HG02981 (cell line): ENCODE results near the gene STK31.
A peak's percentile ranks its signal among the peaks of the same experiment; 100 is the strongest.
"Not testable (repeated sequence)": the region's sequence is repeated elsewhere in the genome, so short reads cannot be mapped to it uniquely, and the experiment has no call there.

Source experiments
- ATAC-seq: cut with Tn5 transposase; IDR thresholded peaks from one replicate; pipeline ENCODE4 v1.9.1; 2021; ENCODE audit warnings: mild to moderate bottlenecking, moderate library complexity; ENCODE audit not compliant: unreplicated experiment

STK31 gene, protein sequence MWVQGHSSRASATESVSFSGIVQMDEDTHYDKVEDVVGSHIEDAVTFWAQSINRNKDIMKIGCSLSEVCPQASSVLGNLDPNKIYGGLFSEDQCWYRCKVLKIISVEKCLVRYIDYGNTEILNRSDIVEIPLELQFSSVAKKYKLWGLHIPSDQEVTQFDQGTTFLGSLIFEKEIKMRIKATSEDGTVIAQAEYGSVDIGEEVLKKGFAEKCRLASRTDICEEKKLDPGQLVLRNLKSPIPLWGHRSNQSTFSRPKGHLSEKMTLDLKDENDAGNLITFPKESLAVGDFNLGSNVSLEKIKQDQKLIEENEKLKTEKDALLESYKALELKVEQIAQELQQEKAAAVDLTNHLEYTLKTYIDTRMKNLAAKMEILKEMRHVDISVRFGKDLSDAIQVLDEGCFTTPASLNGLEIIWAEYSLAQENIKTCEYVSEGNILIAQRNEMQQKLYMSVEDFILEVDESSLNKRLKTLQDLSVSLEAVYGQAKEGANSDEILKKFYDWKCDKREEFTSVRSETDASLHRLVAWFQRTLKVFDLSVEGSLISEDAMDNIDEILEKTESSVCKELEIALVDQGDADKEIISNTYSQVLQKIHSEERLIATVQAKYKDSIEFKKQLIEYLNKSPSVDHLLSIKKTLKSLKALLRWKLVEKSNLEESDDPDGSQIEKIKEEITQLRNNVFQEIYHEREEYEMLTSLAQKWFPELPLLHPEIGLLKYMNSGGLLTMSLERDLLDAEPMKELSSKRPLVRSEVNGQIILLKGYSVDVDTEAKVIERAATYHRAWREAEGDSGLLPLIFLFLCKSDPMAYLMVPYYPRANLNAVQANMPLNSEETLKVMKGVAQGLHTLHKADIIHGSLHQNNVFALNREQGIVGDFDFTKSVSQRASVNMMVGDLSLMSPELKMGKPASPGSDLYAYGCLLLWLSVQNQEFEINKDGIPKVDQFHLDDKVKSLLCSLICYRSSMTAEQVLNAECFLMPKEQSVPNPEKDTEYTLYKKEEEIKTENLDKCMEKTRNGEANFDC

DNA sequence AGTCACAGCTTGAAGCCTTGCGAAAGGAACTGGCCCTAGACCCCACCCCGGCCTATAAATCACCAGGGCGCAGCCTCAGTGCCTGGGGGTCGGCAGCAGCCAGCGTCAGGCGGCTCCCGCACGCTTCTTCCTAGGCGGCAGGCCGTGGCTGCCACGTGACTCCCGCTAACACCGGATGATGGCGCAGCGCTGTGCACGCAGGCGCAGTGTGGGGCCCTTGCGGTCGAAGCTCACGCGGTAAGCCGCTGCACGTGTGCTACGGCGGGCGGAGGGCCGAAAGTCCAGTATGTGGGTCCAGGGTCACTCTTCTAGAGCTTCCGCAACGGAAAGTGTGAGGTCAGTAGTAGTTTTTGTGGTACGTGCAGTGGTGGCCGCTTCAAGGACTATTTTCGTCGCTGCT lies at the start of gene STK31:
Gene STK31, plus strand, starts transcription at position 220 of the 400 bp plus-strand sequence. Its CDS starts 67 bp downstream, at position 287.
- no peak for ATAC-seq

DNA sequence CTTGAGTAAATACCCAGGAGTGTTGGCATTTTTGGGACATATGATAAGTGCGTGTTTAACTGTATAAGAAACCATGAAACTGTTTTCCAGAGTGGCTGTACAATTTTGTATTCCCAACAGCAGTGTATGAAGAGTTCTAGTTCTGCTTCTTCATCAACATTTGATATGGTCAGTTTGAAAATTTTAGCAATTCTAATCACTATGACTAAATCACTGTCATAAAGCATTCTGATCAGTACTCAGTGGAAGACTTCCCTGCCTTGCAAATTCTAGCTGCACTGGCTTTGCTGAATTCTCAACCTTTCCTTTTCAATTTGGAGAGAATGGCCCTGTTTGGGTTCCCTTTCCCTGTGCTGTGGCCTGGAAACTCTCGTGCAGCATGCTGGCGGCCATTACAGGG lies 48.6 kb upstream of the STK31 start:
- ATAC-seq: no peak

DNA sequence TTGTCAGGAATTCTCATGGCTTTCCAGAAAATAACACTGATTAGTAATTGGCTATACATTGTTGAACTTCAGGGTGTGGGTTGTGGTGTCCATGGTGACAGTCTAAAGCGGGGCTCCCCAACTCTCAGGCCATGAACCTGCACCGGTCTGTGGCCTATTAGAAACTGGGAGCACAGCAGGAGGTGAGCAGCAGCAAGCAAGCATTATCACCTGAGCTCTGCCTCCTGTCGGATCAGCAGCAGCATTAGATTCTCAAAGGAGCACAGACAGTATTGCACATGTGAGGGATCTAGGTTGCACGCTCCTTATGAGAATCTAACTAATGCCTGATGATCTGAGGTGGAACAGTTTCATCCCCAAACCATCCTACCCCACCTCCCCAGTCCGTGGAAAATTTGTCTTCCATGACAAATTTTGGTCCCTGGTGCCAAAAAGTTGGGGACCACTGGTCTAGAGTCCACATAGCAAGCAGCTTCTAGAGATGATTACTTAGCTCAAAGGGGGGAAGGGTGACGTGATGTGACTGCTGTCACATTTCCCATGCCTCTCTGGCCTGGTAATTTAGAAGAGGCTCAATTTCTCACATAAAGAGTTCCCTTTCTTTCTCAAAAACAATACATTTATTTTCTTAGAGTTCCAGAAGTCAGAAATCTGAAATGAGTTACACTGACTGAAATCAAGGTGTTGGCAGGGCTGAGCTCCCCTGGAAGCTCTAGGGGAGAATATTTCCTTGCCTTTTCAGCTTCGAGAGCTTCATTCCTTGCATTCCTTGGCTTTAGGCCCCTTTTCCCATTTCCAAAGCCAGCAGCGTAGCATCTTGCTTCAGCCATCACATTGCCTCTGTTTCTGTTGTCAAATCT lies 47.7 kb upstream of the STK31 start:
- ATAC-seq: no peak

DNA sequence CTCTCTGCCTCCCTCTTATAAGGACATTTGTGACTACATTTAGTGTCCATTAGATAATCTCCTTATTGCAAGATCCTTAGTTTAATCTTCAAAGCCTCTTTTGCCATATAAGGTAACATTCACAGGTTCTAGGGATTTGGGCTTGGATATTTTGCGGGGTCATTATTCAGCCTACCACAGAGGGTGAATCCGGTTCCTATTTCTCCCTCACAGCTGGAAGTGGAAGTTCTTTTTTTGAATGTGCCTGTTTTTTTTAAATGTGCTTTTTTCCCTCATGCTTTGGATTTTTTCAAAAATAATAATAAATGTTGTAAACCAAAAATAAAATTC lies 47.1 kb upstream of the STK31 start:
- no peak for ATAC-seq

DNA sequence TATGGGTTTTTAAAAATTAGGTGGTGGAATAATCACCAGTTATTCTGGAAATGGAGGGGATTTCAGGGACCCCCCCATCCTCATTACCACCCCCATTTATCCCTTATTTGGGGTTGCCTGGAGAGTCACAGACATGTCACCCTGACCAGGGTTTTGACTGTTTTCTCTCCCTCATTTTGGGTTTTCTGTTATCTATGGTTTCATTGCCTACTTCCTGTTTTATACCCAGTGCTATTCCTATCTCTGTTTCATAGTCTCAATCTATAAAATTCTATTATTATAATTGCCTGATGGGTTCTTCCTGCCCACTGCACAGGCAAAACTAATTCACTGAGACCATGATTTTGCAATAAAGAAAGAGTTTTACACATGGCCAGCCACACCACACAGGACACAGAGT lies 45.9 kb upstream of the STK31 start:
- ATAC-seq: no peak

DNA sequence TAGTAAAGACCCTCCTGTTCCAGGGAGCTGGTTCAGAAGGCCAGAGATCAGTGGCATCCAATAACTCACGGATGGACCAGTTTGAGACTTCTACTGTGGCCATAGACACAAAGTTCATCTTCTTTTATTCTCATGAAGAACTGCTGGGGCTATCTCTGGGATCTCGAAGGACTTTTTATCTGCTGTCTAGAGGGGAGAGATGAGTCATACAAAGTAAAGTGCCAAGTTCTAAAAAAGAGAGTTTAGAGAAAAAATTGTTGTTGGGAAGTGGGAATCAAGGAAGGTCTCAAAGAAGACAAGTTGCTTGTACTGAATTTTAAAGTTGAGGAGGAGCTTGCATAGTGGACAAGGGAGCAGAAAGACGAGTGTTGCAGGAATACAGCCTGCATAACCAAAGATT lies 38.0 kb upstream of the STK31 start:
- no peak for ATAC-seq

DNA sequence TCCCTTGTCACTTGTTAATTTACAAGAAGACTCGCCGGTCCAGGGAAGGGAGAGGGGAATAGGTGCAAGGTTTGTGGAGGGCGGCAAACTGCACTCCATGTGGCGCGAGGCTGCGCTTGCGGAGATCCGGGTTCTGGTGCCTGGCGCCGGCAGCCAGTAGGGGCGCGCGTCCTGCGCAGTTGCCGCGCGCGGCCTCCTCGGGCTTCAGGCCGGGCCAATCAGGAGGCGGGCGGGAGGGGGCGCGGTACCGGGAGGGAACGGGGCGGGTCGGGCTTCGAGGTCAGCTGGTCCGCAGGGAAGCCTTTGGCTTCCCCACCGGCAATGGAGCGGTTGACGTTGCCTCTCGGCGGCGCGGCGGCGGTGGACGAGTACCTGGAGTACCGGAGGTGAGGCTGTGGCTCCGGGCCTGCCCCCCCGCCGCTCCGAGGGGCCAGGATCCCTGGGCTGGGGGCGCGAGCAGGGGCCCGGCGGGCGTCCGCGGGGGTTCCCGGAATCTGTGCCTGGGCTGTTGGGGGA lies 30.1 kb upstream of the STK31 start, which contains the start of gene FAM221A:
Gene FAM221A, plus strand, starts transcription at position 302 of the 516 bp plus-strand sequence. Its CDS starts 20 bp downstream, at position 322.
- peak; percentile 98 for ATAC-seq

DNA sequence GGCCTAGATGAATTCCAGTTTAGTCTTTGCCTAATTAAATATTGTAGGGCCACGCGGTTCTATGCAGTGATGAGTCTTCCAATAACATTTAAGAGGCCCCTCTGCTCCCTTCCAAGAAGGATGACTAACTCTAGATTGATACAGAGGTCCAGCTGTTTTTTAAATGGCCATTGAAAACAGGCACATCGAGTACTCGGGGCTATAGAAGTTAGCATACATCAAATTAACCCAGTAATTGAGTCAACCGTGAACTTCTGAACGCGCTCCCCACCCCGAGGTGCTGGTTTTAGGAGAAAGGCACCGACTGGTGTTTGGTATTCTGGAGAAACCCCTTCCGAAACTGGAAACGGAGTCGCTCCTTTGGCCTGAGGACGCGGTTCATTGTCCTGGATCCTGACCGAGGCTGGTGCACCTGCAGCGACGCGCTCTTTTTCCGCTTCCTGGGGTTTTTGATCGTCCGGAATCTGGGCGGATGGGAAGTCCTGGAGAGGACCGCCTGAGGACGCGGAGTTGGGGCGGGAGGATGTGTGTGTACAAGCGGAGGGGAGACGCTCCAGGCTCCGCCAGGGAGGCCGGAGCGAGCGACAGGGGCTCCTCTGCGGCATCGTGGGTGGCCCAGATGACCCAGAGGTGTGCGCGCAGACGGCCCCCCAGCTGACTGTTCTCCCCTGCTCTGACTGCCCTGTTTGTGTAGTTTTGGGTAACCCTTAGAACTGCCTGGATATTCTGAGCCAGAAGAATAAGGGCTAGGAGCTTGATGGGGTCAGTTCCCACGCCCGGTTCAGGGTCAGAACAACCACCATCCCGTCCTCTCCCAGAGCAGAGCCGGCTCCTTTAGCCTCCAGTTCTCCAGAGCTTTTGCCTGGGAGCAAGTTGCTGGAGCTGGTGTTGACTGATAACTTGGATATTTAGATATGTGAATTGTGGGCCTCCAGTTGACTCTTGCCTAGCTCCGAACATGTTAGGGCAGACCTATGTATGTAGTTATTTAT lies 29.3 kb upstream of the STK31 start:
- ATAC-seq: peak; percentile 33

DNA sequence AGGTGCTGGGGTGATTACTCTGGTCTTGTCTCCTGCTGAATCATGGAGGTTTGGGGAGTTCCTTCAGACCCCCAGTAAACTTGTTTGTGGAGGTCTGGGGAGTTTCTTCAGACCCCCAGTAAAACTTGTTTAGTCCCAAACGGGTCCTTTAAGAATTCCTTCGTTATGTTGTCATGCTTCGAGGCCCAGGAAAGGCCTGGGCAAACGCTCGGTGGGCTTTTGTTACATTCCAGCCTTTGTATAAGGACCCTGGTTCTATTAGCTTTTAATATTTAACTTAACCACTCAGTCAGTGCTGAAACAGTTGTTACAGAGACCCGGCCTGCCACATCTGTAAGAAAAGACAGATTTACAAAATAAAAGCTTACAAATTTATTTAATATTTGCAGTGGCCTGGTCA lies 26.0 kb upstream of the STK31 start:
- ATAC-seq: not testable (repeated sequence)

DNA sequence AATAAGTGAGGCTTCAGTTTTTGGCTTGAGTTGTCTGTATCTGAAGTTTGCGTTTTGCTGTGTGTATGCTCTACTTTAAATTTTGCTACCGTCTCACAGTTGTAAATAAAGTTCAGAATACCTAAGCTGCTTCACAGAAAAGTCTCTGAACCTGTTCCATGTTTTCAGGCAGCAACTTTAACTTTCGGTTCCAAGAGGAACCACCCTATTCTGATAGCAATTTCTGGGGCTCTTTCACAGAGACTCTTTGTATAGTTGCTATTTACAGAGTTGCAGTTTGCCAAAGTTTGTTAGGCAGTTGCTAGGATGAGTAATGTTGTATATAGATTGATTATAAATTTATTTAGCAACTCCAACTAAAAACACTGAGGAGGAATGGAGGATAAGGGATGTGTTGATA lies 24.3 kb upstream of the STK31 start:
- no peak for ATAC-seq

DNA sequence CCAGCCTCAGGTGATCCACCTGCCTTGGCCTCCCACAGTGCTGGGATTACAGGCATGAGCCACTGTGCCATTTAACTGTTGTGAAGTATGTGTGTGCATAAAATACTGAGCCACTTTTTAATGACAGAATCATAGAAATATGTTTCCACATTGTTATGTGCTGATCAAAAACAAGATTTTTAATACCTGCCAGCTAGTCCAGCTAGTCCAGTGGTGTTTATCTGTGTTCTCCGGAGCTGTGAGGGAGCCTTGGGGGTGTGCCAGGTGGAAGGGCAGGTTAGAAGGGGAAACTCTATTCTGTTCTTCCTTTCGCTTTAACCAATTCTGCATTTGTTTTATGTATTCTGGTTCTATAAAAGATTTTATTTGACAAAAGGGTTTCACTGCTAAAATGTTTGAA lies 23.0 kb upstream of the STK31 start:
- no peak for ATAC-seq

DNA sequence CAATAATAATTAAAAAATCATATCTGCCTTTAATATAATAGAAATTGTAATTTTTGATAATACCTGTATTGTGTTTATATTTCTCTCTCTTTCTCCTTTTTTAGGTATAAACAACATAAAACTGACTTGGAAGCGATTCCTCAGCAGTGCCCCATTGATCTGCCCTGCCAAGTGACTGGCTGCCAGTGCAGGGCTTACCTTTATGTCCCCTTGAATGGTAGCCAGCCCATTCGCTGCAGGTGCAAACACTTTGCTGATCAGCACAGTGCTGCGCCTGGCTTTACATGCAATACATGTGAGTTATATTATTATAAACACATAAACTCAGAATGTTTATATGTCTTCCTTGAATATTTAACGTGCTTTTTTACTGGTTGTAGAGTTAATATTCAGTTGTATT lies 20.9 kb upstream of the STK31 start:
- no peak for ATAC-seq

DNA sequence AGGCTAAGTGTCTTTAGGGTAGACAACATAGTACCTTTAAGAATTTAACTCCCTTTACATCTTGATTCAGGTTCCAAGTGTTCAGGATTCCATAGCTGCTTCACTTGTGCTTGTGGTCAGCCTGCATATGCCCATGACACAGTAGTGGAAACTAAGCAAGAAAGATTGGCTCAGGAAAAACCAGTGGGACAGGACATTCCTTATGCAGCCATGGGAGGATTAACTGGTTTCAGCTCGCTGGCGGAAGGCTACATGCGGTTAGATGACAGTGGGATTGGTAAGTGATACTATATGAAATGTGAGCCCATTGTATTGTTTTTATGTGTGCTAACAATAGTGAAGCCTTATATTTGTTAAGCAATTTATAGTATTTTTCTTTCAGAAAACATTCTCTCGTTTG lies 18.7 kb upstream of the STK31 start:
- ATAC-seq: no peak

DNA sequence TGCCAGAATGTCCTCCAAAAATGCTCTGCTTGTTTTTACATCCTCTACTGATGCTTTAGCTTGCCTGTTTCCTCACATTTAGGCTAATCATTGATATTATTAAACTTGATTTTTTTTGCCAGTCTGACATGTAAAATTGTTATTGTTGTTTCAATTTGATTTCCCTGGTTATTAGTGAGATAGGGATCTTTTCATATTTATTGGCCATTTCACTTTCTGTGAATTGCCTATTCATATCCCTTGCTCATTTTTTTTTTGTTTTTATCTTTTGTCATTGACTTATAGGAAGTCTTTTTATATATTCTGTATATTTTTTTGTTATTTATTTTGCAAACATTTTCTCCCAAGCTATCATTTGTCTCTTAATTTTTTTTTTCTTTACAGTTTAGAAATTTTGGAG lies 16.8 kb upstream of the STK31 start:
- no peak for ATAC-seq

DNA sequence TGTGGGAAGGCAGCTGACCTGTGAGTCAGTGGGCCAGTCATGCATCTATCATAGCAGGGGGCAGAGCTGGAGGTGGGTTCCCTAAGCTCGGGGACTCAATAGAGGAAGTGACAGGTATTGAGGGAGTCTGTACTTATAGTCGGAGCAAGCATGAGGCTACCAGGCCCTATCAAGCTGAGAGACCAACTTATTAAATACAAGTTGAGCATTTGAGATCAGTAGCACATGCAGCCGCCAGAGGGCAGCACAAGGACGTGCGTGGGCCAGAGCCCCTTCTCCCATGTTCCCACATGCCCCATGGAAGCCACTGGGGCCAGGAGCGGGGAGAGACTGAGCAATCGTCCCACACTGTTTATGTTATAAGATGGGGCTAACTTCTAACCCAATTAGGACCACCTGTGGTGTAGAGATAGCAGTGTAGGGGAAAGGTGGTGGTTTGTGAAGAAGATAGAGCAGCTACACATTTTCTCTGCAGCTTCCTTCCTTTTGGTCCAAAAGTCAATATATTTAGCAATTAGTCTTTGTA lies 13.0 kb upstream of the STK31 start:
- peak; percentile 67 for ATAC-seq

DNA sequence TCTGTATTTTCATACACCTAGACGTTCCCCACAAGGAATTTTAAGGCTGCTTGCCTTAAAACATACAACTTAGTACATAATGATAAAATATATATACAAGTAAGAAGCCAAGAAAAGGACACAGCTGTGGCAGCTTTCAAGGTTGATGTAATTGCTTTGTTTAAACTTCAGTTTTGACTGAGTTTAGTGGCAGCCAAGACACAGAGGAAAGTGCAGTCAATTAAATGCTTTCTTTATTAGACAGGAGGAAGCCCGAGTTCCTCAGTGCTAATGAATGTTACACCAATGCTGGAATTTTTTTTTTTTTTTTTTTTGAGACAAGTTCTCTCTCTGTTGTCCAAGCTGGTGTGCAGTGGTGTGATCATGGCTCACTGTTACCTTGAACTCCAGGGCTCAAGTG lies 11.2 kb upstream of the STK31 start:
- ATAC-seq: no peak

DNA sequence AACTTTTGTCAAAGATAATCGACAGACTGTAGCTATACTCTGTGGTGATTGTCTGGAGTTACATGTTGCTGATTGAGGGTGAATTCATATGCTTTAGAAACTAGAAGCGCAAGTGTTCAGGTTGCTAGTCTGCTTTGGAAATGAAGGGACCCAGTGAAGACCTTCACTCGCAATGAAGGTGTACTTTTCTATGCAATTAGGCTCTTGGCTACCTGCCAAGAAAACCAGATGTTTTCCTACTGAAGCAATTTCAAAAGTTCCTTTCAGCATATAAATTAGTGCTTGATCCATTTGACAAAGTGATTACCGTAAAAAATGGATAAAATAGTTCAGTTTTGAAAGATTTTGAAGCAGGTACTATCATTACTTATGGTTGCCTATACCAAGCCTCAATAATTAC lies 10.0 kb upstream of the STK31 start:
- ATAC-seq: no peak

DNA sequence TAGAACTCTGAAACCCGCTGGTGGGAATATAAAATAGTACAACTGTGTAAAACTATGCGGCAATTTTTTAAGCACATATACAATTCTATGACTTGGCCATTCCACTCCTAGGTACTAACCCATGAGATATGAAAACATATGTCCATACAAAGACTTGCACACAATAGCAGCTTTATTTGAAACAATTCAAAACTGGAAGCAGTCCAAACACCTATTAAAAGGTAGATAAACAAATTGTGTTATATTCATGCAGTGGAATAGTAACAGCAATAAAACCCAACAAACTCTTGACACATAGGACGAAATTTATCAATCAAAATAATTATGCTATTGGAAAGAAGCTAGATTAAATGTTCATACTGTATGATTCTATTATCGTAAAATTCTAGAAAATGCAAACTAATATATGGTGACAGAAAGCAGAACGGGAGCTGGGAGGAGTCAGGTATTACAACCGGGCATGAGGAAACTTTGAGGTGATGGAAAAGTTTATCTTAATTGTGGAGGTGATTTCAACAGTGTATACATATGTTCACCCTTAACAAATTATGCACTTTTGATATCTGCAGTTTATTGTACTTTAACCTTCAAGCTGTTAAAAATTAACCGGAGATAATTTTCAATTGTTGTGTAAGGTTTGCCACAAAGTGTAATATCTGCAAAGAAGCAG lies 803 bp upstream of the STK31 start:
- ATAC-seq: no peak
